Common myeloid progenitor, CD34-positive (primary cell): Measurements from ENCODE around the gene SLC49A4.

Experiments
- CTCF ChIA-PET: fragments of 350-600 bp; sonication (Branson Sonifier 250); formaldehyde crosslinking; loops from one replicate; lab custom pipeline; 2021; ENCODE audit warnings: antibody characterized with exemption; lab: Charles Lee
- POLR2A ChIA-PET: fragments of 350-600 bp; sonication (Branson Sonifier 250); formaldehyde crosslinking; loops from one replicate; lab custom pipeline; 2021; ENCODE audit warnings: antibody characterized with exemption; lab: Charles Lee
- DNase-seq, 3 donors: peaks; one replicate each; pipeline versions ENCODE4 v3.0.0 to v3.0.0-alpha.2; 2013
- H3K27ac ChIP-seq, 2 experiments: 1 replicate in 1 of 2; 2 replicates in 1 of 2; pipeline ENCODE4 v1.7.0; 2013; ENCODE audit warnings: inconsistent platforms in 2 of 2, low read length in 2 of 2, mild to moderate bottlenecking in 2 of 2, low read depth in 1 of 2, moderate library complexity in 1 of 2; ENCODE audit not compliant: severe bottlenecking in 2 of 2, insufficient read depth in 1 of 2, poor library complexity in 1 of 2
- H3K27me3 ChIP-seq, 5 experiments: replicated peaks in 2 of 5; 1 replicate in 3 of 5; 2 replicates in 2 of 5; pipeline versions ENCODE4 v1.6.1 to v1.7.0; 2013; ENCODE audit warnings: low read length in 4 of 5, mild to moderate bottlenecking in 2 of 5, moderate library complexity in 2 of 5, inconsistent platforms in 1 of 5; ENCODE audit not compliant: insufficient read depth in 5 of 5, control insufficient read depth in 4 of 5
- H3K36me3 ChIP-seq, 4 experiments: 1 replicate in 2 of 4; 2 replicates in 2 of 4; pipeline versions ENCODE4 v1.6.1 to v1.7.0; 2013; ENCODE audit warnings: low read length in 3 of 4, control low read depth in 1 of 4, mild to moderate bottlenecking in 1 of 4; ENCODE audit not compliant: control insufficient read depth in 4 of 4, insufficient read depth in 4 of 4
- H3K4me1 ChIP-seq, 4 experiments: 1 replicate in 3 of 4; 2 replicates in 1 of 4; pipeline versions ENCODE4 v1.6.1 to v1.7.1; 2013; ENCODE audit warnings: low read length in 3 of 4, mild to moderate bottlenecking in 3 of 4, control low read depth in 1 of 4, inconsistent platforms in 1 of 4, moderate library complexity in 1 of 4; ENCODE audit not compliant: control insufficient read depth in 4 of 4, insufficient read depth in 4 of 4; ENCODE audit errors: control extremely low read depth in 1 of 4
- H3K4me3 ChIP-seq, 7 experiments: 1 replicate in 4 of 7; 2 replicates in 3 of 7; pipeline versions ENCODE4 v1.5.1 to v1.7.0; 2013; ENCODE audit warnings: mild to moderate bottlenecking in 7 of 7, low read length in 6 of 7, moderate library complexity in 6 of 7, inconsistent platforms in 2 of 7, low read depth in 2 of 7, control low read depth in 1 of 7; ENCODE audit not compliant: insufficient read depth in 4 of 7, control insufficient read depth in 1 of 7; ENCODE audit errors: extremely low read depth in 1 of 7
- H3K9me3 ChIP-seq, 5 experiments: 1 replicate in 4 of 5; 2 replicates in 1 of 5; pipeline versions ENCODE4 v1.6.1 to v1.7.1; 2013; ENCODE audit warnings: low read length in 4 of 5, mild to moderate bottlenecking in 2 of 5, inconsistent platforms in 1 of 5, low read depth in 1 of 5, moderate library complexity in 1 of 5; ENCODE audit not compliant: control insufficient read depth in 4 of 5, insufficient read depth in 2 of 5; ENCODE audit errors: control extremely low read depth in 1 of 5
- WGBS: methylation state at CpG from one replicate; pipeline ENCODE4 v1.1.5; 2013; ENCODE audit not compliant: insufficient coverage; 5-methylcytosine and 5-hydroxymethylcytosine counted together

SLC49A4 gene

DNA sequence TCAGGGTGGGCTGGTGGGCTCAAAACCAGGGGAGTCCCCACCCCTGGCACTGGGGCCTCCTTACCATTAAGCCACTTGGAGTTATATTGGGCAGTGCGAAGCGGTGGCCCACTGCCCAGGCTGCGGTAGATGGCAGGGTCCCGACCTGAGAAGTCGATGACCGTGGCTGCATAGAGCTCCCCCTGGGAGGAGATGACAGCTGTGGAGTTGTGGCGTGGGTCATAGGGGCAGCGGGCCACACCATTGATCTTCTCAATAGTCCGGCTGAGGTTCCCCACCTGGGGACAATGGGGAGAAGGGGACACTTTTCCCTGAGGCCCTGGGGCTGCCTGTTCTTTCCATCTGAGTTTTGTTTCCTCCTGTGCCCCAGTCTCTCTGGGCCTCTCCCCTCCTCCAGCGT is 132.9 kb downstream of the SLC49A4 start:
- ChIA-PET CTCF (interaction anchor here (3.2 kb wide), 1 partner anchor 15 kb away, joined by 11 read pairs; no protein-coding TSS in a partner anchor), POLR2A (no interaction called here)
- Histone ChIP-seq H3K27ac (no peak overlapping the region), H3K27me3 (peaks cover 0 to 23% (median 8%) of the 10 kb centered on the region in 5 experiments), H3K4me3 (no peak overlapping the region), H3K4me1 (no peaks in the 10 kb centered on the region), H3K9me3 (no peaks in the 10 kb centered on the region), H3K36me3 (no peaks in the 10 kb centered on the region)
- DNase-seq = no peak
- WGBS = 89% methylated on average over 9 of the region's 10 CpGs

DNA sequence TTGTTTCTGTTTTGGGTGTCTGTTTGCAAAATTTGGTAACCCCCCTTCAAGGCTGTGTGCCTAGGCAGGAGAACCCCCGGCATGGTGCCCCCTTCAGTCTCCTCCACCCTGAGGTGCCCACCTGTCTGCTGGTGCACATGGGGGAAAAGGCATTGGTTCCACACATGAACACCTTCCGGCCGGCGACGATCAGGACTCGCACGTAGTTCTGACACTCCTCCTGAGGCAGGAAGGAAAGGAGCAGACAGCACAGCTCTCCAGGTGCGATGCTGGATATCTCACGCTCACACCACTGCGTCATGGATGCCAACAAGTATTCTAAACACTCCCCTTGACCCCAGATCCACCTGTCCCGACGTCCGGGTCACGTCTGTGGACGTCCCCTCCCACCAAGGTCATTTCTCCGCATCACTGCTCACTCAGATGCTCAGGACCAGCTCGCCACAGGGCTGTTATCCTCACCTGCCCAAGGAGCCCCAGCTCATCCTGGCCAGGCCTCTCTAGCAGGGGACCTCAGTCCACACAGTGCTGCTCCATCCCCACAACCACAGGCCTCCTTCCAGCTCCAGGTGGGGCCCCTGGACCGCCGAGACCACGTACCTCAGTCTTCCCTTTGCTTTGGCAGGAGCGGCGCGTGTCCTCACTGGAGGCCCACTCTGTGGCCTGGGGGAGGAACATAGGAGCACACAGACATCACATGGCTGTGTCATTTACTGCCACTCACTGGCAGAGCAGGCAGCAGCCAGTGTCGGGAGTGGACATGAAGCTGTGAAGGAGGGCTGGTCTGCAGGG is 133.7 kb downstream of the SLC49A4 start:
- Histone ChIP-seq H3K9me3 (no peaks in the 10 kb centered on the region), H3K4me1 (no peaks in the 10 kb centered on the region), H3K27me3 (peaks cover 0 to 14% (median 6%) of the 10 kb centered on the region in 5 experiments), H3K27ac (no peak overlapping the region), H3K4me3 (no peak overlapping the region), H3K36me3 (no peaks in the 10 kb centered on the region)
- CTCF ChIA-PET = interaction anchor here (0.6 to 3.2 kb wide), 2 partner anchors 14 to 220 kb away, joined by 3 to 11 read pairs; no protein-coding TSS in a partner anchor
- WGBS = 94% methylated on average over 22 of the region's 24 CpGs
- no peak for DNase-seq
- POLR2A ChIA-PET = interaction anchor here (0.7 kb wide), 1 partner anchor 36 kb away, joined by 4 read pairs; no protein-coding TSS in a partner anchor

DNA sequence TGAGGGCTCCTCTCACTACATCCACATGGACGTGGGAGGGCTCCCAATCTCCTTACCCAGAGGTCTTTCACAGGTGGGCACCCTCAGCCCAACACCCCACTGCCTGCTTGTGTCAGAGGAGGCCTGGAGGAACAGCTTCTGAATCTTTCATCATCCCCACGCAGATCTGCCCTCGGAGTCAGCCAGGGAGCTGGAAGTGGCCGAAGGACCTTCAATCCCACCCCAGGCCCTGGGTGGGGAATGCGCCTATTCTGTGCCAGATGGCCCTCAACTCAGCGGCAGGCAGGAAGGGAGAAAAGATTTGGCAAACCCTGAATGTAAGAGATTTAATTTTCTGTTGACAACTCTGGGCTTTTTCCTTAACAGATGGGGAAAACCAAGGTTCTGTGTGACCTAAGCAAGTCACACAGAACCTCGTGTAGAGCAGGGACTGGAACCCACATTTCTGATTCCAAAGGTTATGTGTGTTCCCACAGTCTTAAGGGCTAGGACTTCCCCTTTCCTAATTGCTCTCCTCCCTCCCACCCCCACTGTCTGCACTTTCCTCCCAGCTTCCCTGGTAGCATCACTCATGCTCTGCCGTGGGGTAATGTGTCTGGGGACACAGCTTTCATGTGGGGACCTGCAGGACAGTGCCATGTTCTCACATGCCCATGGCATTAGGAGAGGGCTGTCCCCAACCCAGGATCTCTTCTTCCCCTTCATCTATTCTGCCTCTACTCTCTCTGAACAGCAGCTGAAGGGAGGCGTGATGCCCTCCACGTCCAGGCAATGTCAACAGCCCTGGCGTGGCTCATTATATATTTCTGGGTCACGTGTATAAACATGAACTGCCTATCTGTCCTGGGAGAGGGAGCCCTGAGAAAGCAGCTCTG is 134.6 kb downstream of the SLC49A4 start:
- no peaks in the 10 kb centered on the region for H3K4me1 ChIP-seq
- H3K27ac ChIP-seq = no peak overlapping the region
- peaks cover 0 to 7% (median 2%) of the 10 kb centered on the region in 5 experiments for H3K27me3 ChIP-seq
- no peaks in the 10 kb centered on the region for H3K36me3 ChIP-seq
- WGBS = 83% methylated on average over 10 of the region's 12 CpGs
- ChIA-PET CTCF (interaction anchor here (0.6 to 3.2 kb wide), 2 partner anchors 13 to 219 kb away, joined by 3 to 11 read pairs; no protein-coding TSS in a partner anchor), POLR2A (interaction anchor here (0.7 kb wide), 1 partner anchor 35 kb away, joined by 4 read pairs; no protein-coding TSS in a partner anchor)
- no peak overlapping the region for H3K4me3 ChIP-seq
- H3K9me3 ChIP-seq = no peaks in the 10 kb centered on the region
- no peak for DNase-seq

DNA sequence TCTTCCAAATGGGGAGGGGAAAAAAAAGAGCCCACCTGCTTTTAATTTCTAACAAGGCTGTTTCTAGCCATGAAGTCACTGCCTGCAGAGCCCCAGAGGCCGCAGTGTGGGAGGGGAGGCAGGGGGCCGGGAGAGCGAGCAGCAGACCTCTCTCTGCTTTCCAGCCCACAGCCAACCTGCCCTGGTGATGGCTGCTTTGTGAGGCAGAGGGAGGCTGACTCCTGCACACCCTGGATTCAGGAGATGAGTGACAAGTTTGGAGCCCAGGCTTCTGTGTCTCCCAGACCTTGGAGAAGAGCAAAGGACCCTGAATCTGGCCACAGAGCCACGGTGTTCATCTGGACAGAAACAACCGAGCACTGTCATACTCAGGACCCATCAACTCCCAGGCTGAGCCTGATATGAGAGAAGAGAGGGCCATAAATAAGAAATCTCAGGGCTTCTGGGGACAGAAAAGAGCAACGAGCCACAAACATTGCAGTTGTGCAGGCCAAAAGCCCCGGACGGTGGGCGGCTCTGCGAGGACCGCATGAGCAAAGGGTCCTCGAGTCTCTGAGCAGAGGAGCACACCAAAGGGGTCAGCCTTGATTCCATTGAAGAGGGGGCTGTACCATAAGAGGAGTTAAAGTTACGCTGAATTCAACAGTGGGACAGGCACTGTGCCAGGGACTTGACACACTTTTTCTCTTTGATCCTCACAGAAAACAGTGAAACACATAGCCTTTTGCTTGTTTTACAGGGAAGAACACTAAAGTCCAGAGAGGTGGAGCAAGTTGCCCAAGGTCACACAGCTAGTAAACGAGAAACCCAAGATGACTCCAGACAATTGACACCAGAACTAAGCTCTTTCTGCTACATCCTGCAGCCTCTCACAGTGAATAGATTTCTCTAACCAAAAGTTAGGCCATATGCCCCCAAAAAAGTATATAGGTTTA is 135.5 kb downstream of the SLC49A4 start:
- H3K27ac ChIP-seq = no peak overlapping the region
- no peaks in the 10 kb centered on the region for H3K9me3 ChIP-seq

More for the DNA sequence above, 135.5 kb downstream of the SLC49A4 start:
- no peak for DNase-seq
- Histone ChIP-seq H3K27me3 (peaks cover 0 to 5% (median 2%) of the 10 kb centered on the region in 5 experiments), H3K4me3 (no peak overlapping the region), H3K4me1 (no peaks in the 10 kb centered on the region), H3K36me3 (no peaks in the 10 kb centered on the region)
- POLR2A ChIA-PET = no interaction called here
- CTCF ChIA-PET = interaction anchor here (3.2 kb wide), 1 partner anchor 12 kb away, joined by 11 read pairs; no protein-coding TSS in a partner anchor
- 95% methylated on average over 10 of the region's 14 CpGs for WGBS
